K562 (cell line): Measurements from ENCODE around the gene NET1. TPM values are rescaled to one million over a fixed set of nuclear protein-coding genes. Genes with fewer than 3 reads are reported as not detected.

Source experiments
- ATAC-seq: fragments of 200-7000 bp; cut with Tn5 transposase; 3 replicates; pipeline ENCODE4 v1.9.1; 2020; ENCODE audit warnings: moderate library complexity
- BruUV-seq: library from RNA; stranded (reverse); fragments of 400-500 nt; replicated peaks from 2 replicates; lab custom pipeline; 2021; lab: Mats Ljungman, UMichigan
- CTCF ChIA-PET: fragments of 300-600 bp; formaldehyde crosslinking; extraction: SDS; loops from one replicate; lab custom pipeline; 2021; ENCODE audit warnings: low intra/inter-chr PET ratio; lab: Yijun Ruan, JAX
- POLR2A ChIA-PET: fragments of 300-600, 350-650 bp; sonication (Branson Sonifier 250); formaldehyde crosslinking; extraction: SDS; loops from one replicate; lab custom pipeline; 2021; ENCODE audit warnings: antibody characterized with exemption, inconsistent platforms; lab: Yijun Ruan, JAX
- DNase-seq, 4 experiments: peaks; one replicate each; pipeline versions ENCODE4 v3.0.0 to v3.0.0-alpha.2; 2011 to 2018; ENCODE audit warnings: low spot score in 3 of 4, mixed read lengths in 3 of 4; ENCODE audit errors: extremely low read depth in 1 of 4
- FAIRE-seq: peaks from 2 replicates; lab custom pipeline; 2011; peaks lifted over from hg19 to GRCh38; lab: Jason Lieb, UNC
- H2AFZ ChIP-seq: 2 replicates; pipeline ENCODE4 v1.6.0; 2011; ENCODE audit warnings: low read depth, low read length, control low read depth, inconsistent platforms
- H3K27ac ChIP-seq: fragments of 200-600 bp; 3 replicates; pipeline ENCODE4 v1.8.0; 2011; ENCODE audit warnings: low read depth, mild to moderate bottlenecking, control low read depth, inconsistent platforms, low read length, moderate library complexity, mixed read lengths; ENCODE audit errors: extremely low read depth
- H3K27me3 ChIP-seq, 2 experiments: fragments of 300-600 bp in 1 of 2; 2 replicates in 1 of 2; 3 replicates in 1 of 2; pipeline versions ENCODE4 v1.6.0 to v1.8.0; 2011; ENCODE audit warnings: inconsistent platforms in 2 of 2, low read length in 2 of 2, mild to moderate bottlenecking in 1 of 2, mixed read lengths in 1 of 2, moderate library complexity in 1 of 2; ENCODE audit not compliant: control insufficient read depth in 2 of 2, insufficient read depth in 2 of 2
- H3K36me3 ChIP-seq: fragments of 300-600 bp; 3 replicates; pipeline ENCODE4 v1.8.0; 2011; ENCODE audit warnings: mild to moderate bottlenecking, low read length, inconsistent platforms; ENCODE audit not compliant: control insufficient read depth, insufficient read depth
- H3K4me1 ChIP-seq, 2 experiments: fragments of 200-600 bp in 1 of 2; replicated peaks in 1 of 2; 2 replicates in 1 of 2; 3 replicates in 1 of 2; pipeline versions ENCODE4 v1.5.1 to v1.8.0; 2011; ENCODE audit warnings: inconsistent platforms in 2 of 2, low read length in 2 of 2, mild to moderate bottlenecking in 1 of 2, mixed read lengths in 1 of 2, moderate library complexity in 1 of 2; ENCODE audit not compliant: control insufficient read depth in 2 of 2, insufficient read depth in 2 of 2
- H3K4me2 ChIP-seq: 2 replicates; pipeline ENCODE4 v1.6.1; 2011; ENCODE audit warnings: low read length, control low read depth, inconsistent platforms, mixed read lengths; ENCODE audit not compliant: insufficient read depth
- H3K4me3 ChIP-seq: fragments of 200-600 bp; sonication (generic), shearing (Covaris generic); 2 replicates; pipeline ENCODE4 v1.5.1; 2016; ENCODE audit warnings: control low read depth, inconsistent platforms
- H3K79me2 ChIP-seq: fragments of 200-600 bp; 3 replicates; pipeline ENCODE4 v1.8.0; 2011; ENCODE audit warnings: low read length, inconsistent platforms; ENCODE audit not compliant: control insufficient read depth, insufficient read depth
- H3K9ac ChIP-seq, 2 experiments: 2 replicates each; pipeline versions ENCODE4 v1.6.0 to v1.6.1; 2011; ENCODE audit warnings: low read depth in 2 of 2, low read length in 2 of 2, control low read depth in 1 of 2, inconsistent platforms in 1 of 2, mild to moderate bottlenecking in 1 of 2, mixed read lengths in 1 of 2; ENCODE audit not compliant: insufficient read depth in 1 of 2
- H3K9me1 ChIP-seq: one replicate; pipeline ENCODE4 v1.6.0; 2011; ENCODE audit warnings: inconsistent platforms, mild to moderate bottlenecking, low read length, moderate library complexity; ENCODE audit not compliant: control insufficient read depth, insufficient read depth
- H3K9me3 ChIP-seq: replicated peaks from 2 replicates; pipeline ENCODE4 v1.5.1; 2011; ENCODE audit warnings: low read depth, low read length, inconsistent platforms; ENCODE audit not compliant: control insufficient read depth, insufficient read depth
- H4K20me1 ChIP-seq: replicated peaks from 2 replicates; pipeline ENCODE4 v1.6.1; 2011; ENCODE audit warnings: low read length, inconsistent platforms, mixed read lengths; ENCODE audit not compliant: control insufficient read depth, insufficient read depth
- CBX1 ChIP-seq: sonication (generic); IDR thresholded peaks from 2 replicates; pipeline ENCODE4 v1.6.1; 2016; ENCODE audit warnings: antibody characterized with exemption, low read depth, mild to moderate bottlenecking
- CSDE1 ChIP-seq, 2 experiments: fragments of 450-650 bp; IDR thresholded peaks; 2 replicates each; pipeline ENCODE4 v1.6.1; 2016; ENCODE audit warnings: mild to moderate bottlenecking in 1 of 2
- E4F1 ChIP-seq: fragments of 250-450 bp; sonication (Bioruptor Pico); IDR thresholded peaks from 2 replicates; pipeline ENCODE4 v1.5.0; 2021; ENCODE audit warnings: mild to moderate bottlenecking, borderline replicate concordance
- GMEB1 ChIP-seq: fragments of 250-450 bp; sonication (Bioruptor Pico); IDR thresholded peaks from 2 replicates; pipeline ENCODE4 v1.4.0; 2020; ENCODE audit warnings: mild to moderate bottlenecking
- HDAC1 ChIP-seq, 2 experiments: fragments of 450-650 bp; IDR thresholded peaks; 2 replicates each; pipeline ENCODE4 v1.6.1; 2016 to 2017; ENCODE audit warnings: inconsistent platforms in 1 of 2, mild to moderate bottlenecking in 1 of 2, moderate library complexity in 1 of 2
- KLF10 ChIP-seq: fragments of 250-450 bp; sonication (Bioruptor Pico); IDR thresholded peaks from 2 replicates; pipeline ENCODE4 v1.6.1; 2021; ENCODE audit warnings: matching md5 sums
- MTA2 ChIP-seq: fragments of 450-650 bp; IDR thresholded peaks from 2 replicates; pipeline ENCODE4 v1.6.1; 2016; ENCODE audit warnings: low read depth
- NR2C1 ChIP-seq, 2 experiments: fragments of 450-650 bp; IDR thresholded peaks; 2 replicates each; pipeline ENCODE4 v1.6.1; 2017; ENCODE audit warnings: mild to moderate bottlenecking in 2 of 2, antibody characterized with exemption in 1 of 2, inconsistent platforms in 1 of 2, missing compliant biosample characterization in 1 of 2, missing genetic modification characterization in 1 of 2
- NR2F6 ChIP-seq: fragments of 450-650 bp; formaldehyde crosslinking; IDR thresholded peaks from 2 replicates; pipeline ENCODE4 v1.4.0; 2020; ENCODE audit warnings: mild to moderate bottlenecking
- SMARCA5 ChIP-seq: fragments of 450-650 bp; IDR thresholded peaks from 2 replicates; pipeline ENCODE4 v1.6.1; 2016
- TRIM24 ChIP-seq, 2 experiments: fragments of 450-650 bp; IDR thresholded peaks; 2 replicates each; pipeline ENCODE4 v1.6.1; 2016
- ZBTB5 ChIP-seq: fragments of 450-650 bp; IDR thresholded peaks from 2 replicates; pipeline ENCODE4 v1.6.1; 2017; ENCODE audit warnings: antibody characterized with exemption
- WGBS: fragments of 100-300 bp; shearing (Covaris generic); methylation state at CpG from one replicate; pipeline ENCODE4 v1.1.6; 2016; ENCODE audit warnings: low coverage, mixed read lengths; ENCODE audit not compliant: insufficient coverage; ENCODE audit errors: missing lambda C conversion rate; 5-methylcytosine and 5-hydroxymethylcytosine counted together
- in situ Hi-C: fragments of 300-500 bp; cut with MboI; formaldehyde crosslinking; loops from 4 replicates; pipeline ENCODE4 v1.15.0; 2018; ENCODE audit warnings: inconsistent platforms, mixed read lengths
- intact Hi-C: fragments of 100-400 bp; cut with micrococcal nuclease; formaldehyde crosslinking; loops from 2 replicates; pipeline ENCODE4 v1.14.2; 2022
- polyA plus RNA-seq, 8 experiments: library from polyadenylated mRNA; depleted of rRNA in 4 of 8; stranded (reverse) in 5 of 8; unstranded in 3 of 8; fragments of >200 nt; fragmentation: Nextera tagmentation in 2 of 8; fragmentation: Illumina TruSeq in 1 of 8; extraction: Ambion mirVana in 2 of 8; extraction: Trizol in 1 of 8; gene quantifications; 2 replicates each; pipeline versions ENCODE4 v1.2.1 to v1.2.3, GENCODE V29; 2011 to 2014; ENCODE audit warnings: inconsistent platforms in 1 of 8, missing spikeins in 1 of 8
- total RNA-seq, 7 experiments: library from RNA; depleted of rRNA in 6 of 7; stranded (reverse); fragments of >200 nt in 6 of 7; fragmentation: Illumina TruSeq in 2 of 7; extraction: Trizol in 2 of 7; gene quantifications; 2 replicates each; pipeline versions ENCODE4 v1.2.1 to v1.2.3, GENCODE V29; 2011 to 2021; ENCODE audit warnings: low replicate concordance in 1 of 7

NET1 gene
- total and polyA plus RNA-seq, 9 of the 15 experiments (the other 6 are each of a cell fraction or from before 2014, with no cell fraction given): 47.4 to 258 (median 106) TPM

- no peak for TF ChIP-seq GMEB1 (CRISPR knock-in tag)
Measured at GRCh38 chr10:5496261-5497250, 84.2 kb downstream of the NET1 start (continued).

GRCh38 chr10:5497289-5497688 lies 84.9 kb downstream of the NET1 start:
- WGBS: 89% methylated on average over 5 of the region's 6 CpGs
- Histone ChIP-seq H3K9ac (peak overlapping the region in 1 of 2 experiments; percentile 68; a peak in 2 of 4 replicates), H3K36me3 (no peaks in the 10 kb centered on the region), H4K20me1 (no peaks in the 10 kb centered on the region), H2AFZ (0 out of 2 replicates have a peak overlapping the region, but pooled peaks have one; percentile 11), H3K4me2 (no peak overlapping the region), H3K4me3 (no peak overlapping the region), H3K79me2 (no peaks in the 10 kb centered on the region), H3K9me3 (no peaks in the 10 kb centered on the region), H3K27me3 (peaks cover 0 to 10% of the 10 kb centered on the region in 2 experiments; a peak in 2 of 5 replicates), H3K9me1 (no peaks in the 10 kb centered on the region), H3K4me1 (peaks cover 15 to 46% of the 10 kb centered on the region in 2 experiments), H3K27ac (no peak overlapping the region)
- no peak for DNase-seq
- ATAC-seq: no peak
- BruUV-seq: no TSS peak
- CTCF ChIA-PET: no interaction called here
- in situ Hi-C loops (no loop called here), intact Hi-C loops (no loop called here)
- FAIRE-seq: no peak
- POLR2A ChIA-PET: no interaction called here
- TF ChIP-seq ZBTB5: peak; percentile 66
- TF ChIP-seq CSDE1 (IDR thresholded peaks at IDR 0.05): no peak
- no peak for TF ChIP-seq CBX1
- TF ChIP-seq KLF10: no peak
- 0 out of 2 replicates have a peak, but pooled peaks have one; percentile 12 for TF ChIP-seq NR2C1 (IDR thresholded peaks at IDR 0.05)
- no peak for TF ChIP-seq NR2C1 (tag; IDR thresholded peaks at IDR 0.05)
- TF ChIP-seq HDAC1 (IDR thresholded peaks at IDR 0.05): 0 out of 4 replicates have a peak, but pooled peaks of 1 of the 2 experiments have one; percentile 49
- 0 out of 2 replicates have a peak, but pooled peaks have one; percentile 10 for TF ChIP-seq MTA2
- peak in 1 of 2 experiments; percentile 59; a peak in 3 of 4 replicates for TF ChIP-seq TRIM24 (IDR thresholded peaks at IDR 0.05)
- peak; percentile 69; the same call in 1 of the 2 replicates for TF ChIP-seq SMARCA5
- no peak for TF ChIP-seq E4F1
- no peak for TF ChIP-seq NR2F6 (CRISPR knock-in tag)
